Omental fat pad (tissue), 4 donors: ENCODE results near the gene NTM. TPM values are rescaled to one million over a fixed set of nuclear protein-coding genes. Genes with fewer than 3 reads are reported as not detected.

Experiments used
- ATAC-seq: fragments of 150-250 bp; one replicate; pipeline ENCODE4 v1.9.1; 2016; ENCODE audit warnings: mild to moderate bottlenecking, moderate library complexity; ENCODE audit not compliant: low FRiP score
- DNase-seq: peaks from one replicate; pipeline ENCODE4 v3.0.0-alpha.2; 2019; ENCODE audit warnings: low spot score
- CTCF ChIP-seq, 3 donors: fragments of 450-650 bp; IDR thresholded peaks; one replicate each; pipeline ENCODE4 v1.5.1; 2016 to 2017; ENCODE audit warnings: antibody characterized with exemption in 3 of 3, mild to moderate bottlenecking in 3 of 3, moderate library complexity in 2 of 3
- total RNA-seq, 4 donors: library from RNA; depleted of rRNA; stranded (reverse); fragments of >200 nt; gene quantifications; one replicate each; pipeline ENCODE4 v1.1.0, GENCODE V29; 2016

Gene NTM
- total RNA-seq, 4 donors from 2014 or later: 0.56 to 5.5 (median 2.4) TPM

GRCh38 chr11:132096132-132096825, 725.9 kb downstream of the NTM start:
- no peak for TF ChIP-seq CTCF (IDR thresholded peaks at IDR 0.05)
- ATAC-seq (no peak), DNase-seq (no peak)

- no peak for DNase-seq
- no peak for ATAC-seq
- no peak for TF ChIP-seq CTCF (IDR thresholded peaks at IDR 0.05)
Measured at GRCh38 chr11:132099692-132100091, 729.3 kb downstream of the NTM start.

- DNase-seq (no peak), ATAC-seq (no peak)
- TF ChIP-seq CTCF (IDR thresholded peaks at IDR 0.05): no peak
Measured at GRCh38 chr11:132100583-132100982, 730.2 kb downstream of the NTM start.

GRCh38 chr11:132101881-132102280, 731.5 kb downstream of the NTM start:
- no peak for TF ChIP-seq CTCF (IDR thresholded peaks at IDR 0.05)
- DNase-seq (no peak), ATAC-seq (no peak)

GRCh38 chr11:132103021-132103420, 732.6 kb downstream of the NTM start:
- TF ChIP-seq CTCF (IDR thresholded peaks at IDR 0.05): no peak
- DNase-seq (no peak), ATAC-seq (no peak)

- DNase-seq: no peak
- no peak for ATAC-seq
- TF ChIP-seq CTCF (IDR thresholded peaks at IDR 0.05): no peak
Measured at GRCh38 chr11:132106096-132106982, 735.9 kb downstream of the NTM start.
